ENCODE results near the gene ID1.
A peak's percentile ranks its signal among the peaks of the same experiment; 100 is the strongest.
"Not testable (repeated sequence)": the region's sequence is repeated elsewhere in the genome, so short reads cannot be mapped to it uniquely, and the experiment has no call there.

The ID1 gene

DNA sequence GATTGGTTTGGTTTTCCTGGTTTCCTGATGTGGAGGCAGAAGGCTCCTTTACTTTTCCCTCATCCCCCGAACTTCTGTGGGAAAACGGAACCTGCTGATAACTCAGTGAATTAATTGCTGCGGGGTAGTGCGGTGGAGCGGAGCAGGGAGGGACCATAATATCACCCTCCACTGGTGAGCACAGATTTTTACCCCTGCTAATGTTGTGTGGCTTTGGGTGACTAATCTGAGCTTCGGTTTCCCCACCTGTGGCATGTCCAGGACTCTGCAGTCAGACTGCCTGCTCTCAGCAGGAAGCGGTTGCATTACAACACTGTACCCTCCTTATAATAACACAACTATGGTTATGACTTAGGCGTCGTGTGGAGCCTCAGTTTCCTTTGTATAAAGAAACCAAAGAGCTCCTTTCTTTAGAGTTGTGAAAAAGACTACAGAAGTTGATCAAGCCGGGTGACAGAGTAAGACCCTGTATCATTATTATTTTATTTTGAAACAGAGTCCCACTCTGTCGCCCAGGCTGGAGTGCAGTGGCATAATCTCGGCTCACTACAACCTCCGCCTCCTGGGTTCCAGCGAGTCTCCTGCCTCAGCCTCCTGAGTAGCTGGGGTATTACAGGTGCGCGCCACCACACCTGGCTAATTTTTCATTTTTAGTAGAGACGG lies 2.2 kb upstream of the ID1 start:
- DNase-seq = peak; percentile 69

- peak; percentile 87 for DNase-seq
Measured at GRCh38 chr20:31603822-31604566, 1.1 kb upstream of the ID1 start.

DNA sequence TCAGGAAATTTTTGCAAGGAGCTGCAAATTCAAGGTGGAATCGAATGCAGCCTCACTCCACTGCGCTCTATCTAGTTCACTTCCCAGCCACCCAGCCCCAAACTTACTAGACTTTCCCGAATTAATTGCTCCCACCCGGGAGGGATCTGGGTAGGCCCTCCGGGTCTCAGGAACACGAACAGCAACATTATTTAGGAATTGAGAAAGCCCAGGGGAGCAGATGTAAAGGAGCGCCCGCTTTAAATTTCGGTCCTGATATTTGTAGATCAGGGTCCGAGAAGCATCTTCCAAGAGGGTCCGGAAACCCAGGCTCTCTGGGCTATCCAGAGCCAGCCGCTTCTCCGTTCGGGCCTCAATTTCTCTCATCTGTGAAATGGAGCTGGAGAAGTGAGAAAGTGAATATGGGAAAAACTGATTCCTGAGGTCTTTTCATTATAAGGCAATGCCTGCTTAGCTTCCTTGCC lies 490 bp upstream of the ID1 start:
- DNase-seq = peak; percentile 55

DNA sequence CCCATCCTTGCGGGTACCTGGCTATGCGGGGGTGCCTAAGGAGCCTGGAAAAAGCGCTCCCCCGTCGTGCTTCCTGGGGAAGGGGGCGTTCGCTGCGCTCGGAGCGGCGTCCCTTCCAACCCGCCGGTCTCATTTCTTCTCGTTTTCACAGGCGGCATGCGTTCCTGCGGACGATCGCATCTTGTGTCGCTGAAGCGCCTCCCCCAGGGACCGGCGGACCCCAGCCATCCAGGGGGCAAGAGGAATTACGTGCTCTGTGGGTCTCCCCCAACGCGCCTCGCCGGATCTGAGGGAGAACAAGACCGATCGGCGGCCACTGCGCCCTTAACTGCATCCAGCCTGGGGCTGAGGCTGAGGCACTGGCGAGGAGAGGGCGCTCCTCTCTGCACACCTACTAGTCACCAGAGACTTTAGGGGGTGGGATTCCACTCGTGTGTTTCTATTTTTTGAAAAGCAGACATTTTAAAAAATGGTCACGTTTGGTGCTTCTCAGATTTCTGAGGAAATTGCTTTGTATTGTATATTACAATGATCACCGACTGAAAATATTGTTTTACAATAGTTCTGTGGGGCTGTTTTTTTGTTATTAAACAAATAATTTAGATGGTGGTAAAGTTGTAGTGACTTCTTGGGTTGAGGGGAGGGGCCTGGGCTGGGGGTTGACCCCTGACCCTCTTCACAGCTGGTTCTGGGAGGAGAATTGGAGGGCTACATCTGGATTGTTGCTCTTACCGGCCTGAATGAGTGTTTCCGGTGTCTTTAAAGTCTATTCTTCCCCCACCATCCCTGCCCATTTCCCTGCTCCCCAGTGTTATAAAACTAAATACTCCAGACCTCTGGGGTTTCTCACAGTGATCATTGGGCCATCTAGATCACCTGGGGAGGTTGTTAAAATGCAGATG lies 1.1 kb downstream of the ID1 start:
- DNase-seq = peak; percentile 61

GRCh38 chr20:31606804-31607639 lies 1.9 kb downstream of the ID1 start:
- DNase-seq = no peak

DNA sequence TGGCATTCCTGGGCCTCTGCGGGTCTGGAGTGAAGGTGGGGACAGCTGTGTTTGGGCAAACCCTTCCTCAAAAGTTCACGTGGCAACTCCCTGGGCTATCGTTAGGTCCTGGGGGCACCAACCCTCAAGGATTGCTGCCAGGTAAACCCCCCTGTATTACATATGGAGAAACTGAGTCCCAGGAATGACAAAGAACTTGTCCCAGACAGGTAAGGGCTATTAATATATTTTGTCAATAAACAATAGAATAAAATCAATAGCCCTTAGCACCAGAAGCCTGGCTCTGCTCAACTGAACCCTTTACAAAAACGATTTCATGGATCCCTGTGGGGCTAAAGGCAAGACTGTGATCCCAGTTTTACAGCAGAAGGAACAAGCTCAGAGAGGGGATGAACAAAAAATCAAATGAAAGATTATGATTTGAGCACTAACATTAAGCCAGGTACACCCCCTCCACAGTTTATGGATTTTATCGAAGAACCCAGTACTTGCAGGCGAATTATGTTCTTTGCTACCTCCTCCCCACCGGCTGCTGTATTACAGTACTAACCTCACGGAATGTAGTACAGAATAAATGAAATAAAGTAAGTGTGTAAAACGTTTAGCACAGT lies 2.7 kb downstream of the ID1 start:
- no peak for DNase-seq

- no peak for DNase-seq
Measured at GRCh38 chr20:31608251-31608945, 3.3 kb downstream of the ID1 start.

- not testable (repeated sequence) for DNase-seq
Measured at GRCh38 chr20:31612271-31612640, 7.2 kb downstream of the ID1 start.

DNA sequence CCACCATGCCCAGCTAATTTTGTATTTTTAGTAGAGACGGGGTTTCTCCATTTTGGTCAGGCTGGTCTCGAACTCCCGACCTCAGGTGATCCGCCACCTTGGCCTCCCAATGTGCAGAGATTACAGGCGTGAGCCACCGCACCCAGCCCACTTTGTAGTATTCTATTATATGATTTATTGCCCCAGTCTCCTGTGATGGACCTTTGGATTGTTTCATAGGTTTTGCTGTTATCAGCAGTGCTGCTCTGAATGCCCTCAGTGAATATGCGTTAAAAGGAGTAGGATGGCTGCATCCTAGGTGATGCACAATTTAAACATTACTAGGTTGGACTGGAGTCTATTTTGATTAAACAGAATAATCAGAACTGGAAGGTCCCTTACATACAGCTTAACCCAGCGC lies 10.3 kb downstream of the ID1 start:
- DNase-seq = no peak

DNA sequence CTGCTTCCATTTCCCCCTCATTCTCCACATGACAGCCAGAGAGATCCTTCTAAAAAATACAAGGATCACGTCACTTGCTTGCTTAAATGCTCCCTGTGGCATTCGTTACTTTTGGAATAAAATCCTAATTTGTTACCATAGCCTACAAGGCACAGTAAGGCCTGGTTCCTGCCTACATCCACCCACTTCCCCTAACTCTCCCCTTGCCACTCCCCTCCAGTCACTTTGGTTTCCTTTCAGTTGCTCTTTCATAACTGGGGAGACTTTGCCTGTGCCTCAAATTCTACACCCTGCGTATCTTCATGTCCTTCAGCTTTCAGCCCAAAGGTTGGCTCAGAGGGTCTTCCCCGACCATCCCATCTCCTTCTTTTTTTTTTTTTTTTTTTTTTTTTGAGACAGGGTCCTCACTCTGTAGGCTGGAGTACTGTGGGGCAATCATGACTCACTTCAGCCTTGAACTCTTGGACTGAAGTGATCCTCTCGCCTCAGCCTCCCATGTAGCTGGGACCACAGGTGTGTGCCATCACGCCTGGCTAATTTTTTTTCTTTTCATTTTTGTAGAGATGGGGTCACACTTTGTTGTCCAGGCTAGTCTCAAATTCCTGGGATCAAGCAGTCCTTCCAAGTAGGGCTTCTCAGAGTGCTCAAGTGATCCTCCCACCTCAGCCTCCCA lies 12.5 kb downstream of the ID1 start:
- DNase-seq = no peak

DNA sequence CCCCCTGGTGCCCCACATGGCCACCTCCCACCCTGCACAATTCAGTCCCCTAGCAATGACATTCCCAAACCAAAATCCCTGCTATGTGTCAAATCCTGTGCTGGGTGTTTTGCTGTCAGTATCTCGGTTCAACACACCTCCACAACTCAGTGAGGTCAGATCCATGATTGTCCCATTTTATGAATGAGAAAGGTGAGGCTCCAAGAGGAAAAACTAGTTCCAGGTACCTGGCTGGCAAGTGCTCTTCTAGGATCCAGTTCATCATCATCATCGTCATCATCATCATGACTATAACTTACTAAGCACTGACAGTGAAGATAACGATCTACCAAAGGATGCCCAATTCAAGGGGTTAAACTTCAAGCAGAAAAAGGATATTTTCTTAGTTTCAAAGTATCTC lies 15.2 kb downstream of the ID1 start:
- no peak for DNase-seq

DNA sequence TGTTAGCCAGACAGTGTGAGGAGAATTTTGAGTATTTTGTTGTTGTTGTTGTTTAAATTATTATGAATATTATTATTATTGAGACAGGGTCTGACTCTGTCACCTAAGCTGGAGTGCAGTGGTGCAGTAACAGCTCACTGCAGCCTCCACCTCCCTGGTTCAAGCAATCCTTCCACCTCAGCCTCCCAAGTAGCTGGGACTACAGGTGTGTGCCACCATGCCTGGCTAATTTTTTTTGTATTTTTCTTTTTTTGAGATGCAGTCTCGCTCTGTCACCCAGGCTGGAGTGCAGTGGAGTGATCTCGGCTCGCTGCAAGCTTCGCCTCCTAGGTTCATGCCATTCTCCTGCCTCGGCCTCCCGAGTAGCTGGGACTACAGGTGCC lies 18.0 kb downstream of the ID1 start:
- DNase-seq = not testable (repeated sequence)

GRCh38 chr20:31626534-31626933 lies 21.4 kb downstream of the ID1 start:
- DNase-seq = not testable (repeated sequence)

DNA sequence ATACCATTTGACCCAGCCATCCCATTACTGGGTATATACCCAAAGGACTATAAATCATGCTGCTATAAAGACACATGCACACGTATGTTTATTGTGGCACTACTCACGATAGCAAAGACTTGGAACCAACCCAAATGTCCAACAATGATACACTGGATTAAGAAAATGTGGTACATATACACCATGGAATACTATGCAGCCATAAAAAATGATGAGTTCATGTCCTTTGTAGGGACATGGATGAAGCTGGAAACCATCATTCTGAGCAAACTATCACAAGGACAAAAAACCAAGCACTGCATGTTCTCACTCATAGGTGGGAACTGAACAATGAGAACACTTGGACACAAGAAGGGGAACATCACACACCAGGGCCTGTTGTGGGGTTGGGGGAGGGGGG lies 23.0 kb downstream of the ID1 start:
- DNase-seq = not testable (repeated sequence)

GRCh38 chr20:31630187-31630790 lies 25.2 kb downstream of the ID1 start:
- DNase-seq = no peak

GRCh38 chr20:31632548-31633338 lies 27.7 kb downstream of the ID1 start:
- DNase-seq = no peak

GRCh38 chr20:31633339-31633914 lies 28.3 kb downstream of the ID1 start:
- DNase-seq = no peak

- DNase-seq = no peak
Measured at GRCh38 chr20:31637660-31638059, 32.6 kb downstream of the ID1 start, which contains the start of gene COX4I2. Gene COX4I2 (plus strand): TSS chr20:31637912. CDS start chr20:31639018, 1,106 bp downstream.

GRCh38 chr20:31638317-31638716 lies 33.2 kb downstream of the ID1 start:
- no peak for DNase-seq

Data from activated CD8-positive, alpha-beta memory T cell treated with anti-CD3 and anti-CD28 coated beads, Interleukin-2, amount 50 U/mL, for 48 hours (primary cell).